ENCODE results near the gene RAB3A.

The RAB3A gene

DNA sequence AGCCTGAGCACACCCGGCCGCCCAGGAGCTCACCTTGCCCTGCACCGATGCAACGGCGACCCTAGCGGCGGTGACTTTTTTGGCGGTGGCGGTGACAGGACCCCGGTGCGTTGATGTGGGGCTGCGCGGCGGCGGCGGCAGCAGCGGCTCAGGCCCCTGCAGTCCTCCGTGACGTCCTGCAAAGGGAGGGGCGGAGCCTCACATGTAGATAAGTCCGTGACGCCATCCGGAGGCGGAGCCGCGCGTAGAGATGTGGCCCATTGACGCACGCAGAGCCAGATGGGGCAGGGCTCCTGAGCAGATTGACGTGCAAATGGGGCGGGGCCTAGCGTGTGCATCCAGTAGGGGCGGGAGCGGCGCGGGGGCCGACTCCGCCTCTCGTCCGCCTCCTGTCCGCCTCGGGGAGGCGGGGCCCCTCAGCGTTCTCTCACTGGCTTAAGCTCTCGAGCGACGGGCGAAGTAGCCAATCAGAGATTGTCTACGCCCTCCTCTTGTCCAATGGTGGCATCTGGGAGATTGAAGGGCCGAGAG, at the start of gene RAB3A:
Gene RAB3A (minus strand): TSS at position 180 of the 531 bp plus-strand sequence. CDS start 1,302 bp downstream, outside the sequence.
- Histone ChIP-seq H3K4me1 (ENCODE audit: low read length) (peaks cover 13% of the 10 kb centered on the region), H3K27me3 (ENCODE audit: low read depth, low read length) (peaks cover 4% of the 10 kb centered on the region), H3K79me2 (ENCODE audit: low read length) (peaks cover 5% of the 10 kb centered on the region; the same call in 1 of the 2 replicates), H2AFZ (ENCODE audit: low read depth, low read length) (peak within 1 kb of the TSS; percentile 67), H3K9ac (ENCODE audit: low read length) (peak within 1 kb of the TSS; percentile 76), H4K20me1 (ENCODE audit: insufficient read depth, low read length) (peaks cover 12% of the 10 kb centered on the region; the same call in 1 of the 2 replicates), H3K27ac (ENCODE audit: low read length) (peak within 1 kb of the TSS; percentile 64), H3K9me3 (ENCODE audit: insufficient read depth, low read length) (no peaks in the 10 kb centered on the region), H3K4me2 (ENCODE audit: low read length) (peak within 1 kb of the TSS; percentile 98), H3K4me3 (ENCODE audit: low read length) (peak within 1 kb of the TSS; percentile 90), H3K36me3 (replicated peaks; ENCODE audit: low read depth, low read length) (peaks cover 6% of the 10 kb centered on the region)
- no peak for TF ChIP-seq EZH2phosphoT487 (IDR thresholded peaks at IDR 0.05; ENCODE audit: low read depth)
- TF ChIP-seq, protein P1, sequence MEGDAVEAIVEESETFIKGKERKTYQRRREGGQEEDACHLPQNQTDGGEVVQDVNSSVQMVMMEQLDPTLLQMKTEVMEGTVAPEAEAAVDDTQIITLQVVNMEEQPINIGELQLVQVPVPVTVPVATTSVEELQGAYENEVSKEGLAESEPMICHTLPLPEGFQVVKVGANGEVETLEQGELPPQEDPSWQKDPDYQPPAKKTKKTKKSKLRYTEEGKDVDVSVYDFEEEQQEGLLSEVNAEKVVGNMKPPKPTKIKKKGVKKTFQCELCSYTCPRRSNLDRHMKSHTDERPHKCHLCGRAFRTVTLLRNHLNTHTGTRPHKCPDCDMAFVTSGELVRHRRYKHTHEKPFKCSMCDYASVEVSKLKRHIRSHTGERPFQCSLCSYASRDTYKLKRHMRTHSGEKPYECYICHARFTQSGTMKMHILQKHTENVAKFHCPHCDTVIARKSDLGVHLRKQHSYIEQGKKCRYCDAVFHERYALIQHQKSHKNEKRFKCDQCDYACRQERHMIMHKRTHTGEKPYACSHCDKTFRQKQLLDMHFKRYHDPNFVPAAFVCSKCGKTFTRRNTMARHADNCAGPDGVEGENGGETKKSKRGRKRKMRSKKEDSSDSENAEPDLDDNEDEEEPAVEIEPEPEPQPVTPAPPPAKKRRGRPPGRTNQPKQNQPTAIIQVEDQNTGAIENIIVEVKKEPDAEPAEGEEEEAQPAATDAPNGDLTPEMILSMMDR (IDR thresholded peaks at IDR 0.05; ENCODE audit: low read depth, low read length), result no peak

- no peak overlapping the region for H3K4me3 ChIP-seq (ENCODE audit: low read length)
- no peak overlapping the region for H3K27ac ChIP-seq (ENCODE audit: low read length)
- no peaks in the 10 kb centered on the region for H3K79me2 ChIP-seq (ENCODE audit: low read length)
- no peaks in the 10 kb centered on the region for H3K9me3 ChIP-seq (ENCODE audit: insufficient read depth, low read length)
- no peak overlapping the region for H3K9ac ChIP-seq (ENCODE audit: low read length)
- H3K4me2 ChIP-seq (ENCODE audit: low read length), result no peak overlapping the region
- peaks cover 28% of the 10 kb centered on the region for H3K4me1 ChIP-seq (ENCODE audit: low read length)
- TF ChIP-seq, protein P1 (IDR thresholded peaks at IDR 0.05; ENCODE audit: low read depth, low read length), result no peak
- TF ChIP-seq EZH2phosphoT487 (IDR thresholded peaks at IDR 0.05; ENCODE audit: low read depth), result no peak
- H3K27me3 ChIP-seq (ENCODE audit: low read depth, low read length), result peaks cover 8% of the 10 kb centered on the region; the same call in 1 of the 2 replicates
- H4K20me1 ChIP-seq (ENCODE audit: insufficient read depth, low read length), result no peaks in the 10 kb centered on the region
- no peak overlapping the region for H2AFZ ChIP-seq (ENCODE audit: low read depth, low read length)
- H3K36me3 ChIP-seq (replicated peaks; ENCODE audit: low read depth, low read length), result no peaks in the 10 kb centered on the region
Measured at GRCh38 chr19:18253130-18253529, 49.3 kb upstream of the RAB3A start.

DNA sequence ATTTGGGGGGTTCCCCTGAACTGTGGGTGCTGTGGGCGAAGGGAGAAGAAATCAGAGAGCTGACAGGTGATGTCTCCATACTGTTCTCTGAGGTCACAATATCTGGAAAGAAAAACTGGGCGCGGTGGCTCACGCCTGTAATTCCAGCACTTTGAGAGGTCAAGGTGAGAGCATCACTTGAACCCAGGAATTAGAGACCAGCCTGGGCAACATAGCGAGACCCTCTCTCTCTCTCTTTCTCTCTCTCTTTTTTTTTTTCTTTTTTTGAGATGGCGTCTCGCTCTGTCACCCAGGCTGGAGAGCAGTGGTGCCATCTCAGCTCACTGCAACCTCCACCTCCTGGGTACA, 48.5 kb upstream of the RAB3A start:
- TF ChIP-seq, protein P1 (IDR thresholded peaks at IDR 0.05; ENCODE audit: low read depth, low read length), result no peak
- no peak for TF ChIP-seq EZH2phosphoT487 (IDR thresholded peaks at IDR 0.05; ENCODE audit: low read depth)
- Histone ChIP-seq H3K4me1 (ENCODE audit: low read length) (peaks cover 28% of the 10 kb centered on the region), H4K20me1 (ENCODE audit: insufficient read depth, low read length) (no peaks in the 10 kb centered on the region), H3K4me2 (ENCODE audit: low read length) (peak overlapping the region; percentile 36; the same call in 1 of the 2 replicates), H3K79me2 (ENCODE audit: low read length) (no peaks in the 10 kb centered on the region), H3K9me3 (ENCODE audit: insufficient read depth, low read length) (no peaks in the 10 kb centered on the region), H3K4me3 (ENCODE audit: low read length) (no peak overlapping the region), H3K27me3 (ENCODE audit: low read depth, low read length) (peaks cover 8% of the 10 kb centered on the region; the same call in 1 of the 2 replicates), H3K27ac (ENCODE audit: low read length) (no peak overlapping the region), H2AFZ (ENCODE audit: low read depth, low read length) (no peak overlapping the region), H3K36me3 (replicated peaks; ENCODE audit: low read depth, low read length) (no peaks in the 10 kb centered on the region), H3K9ac (ENCODE audit: low read length) (no peak overlapping the region)

DNA sequence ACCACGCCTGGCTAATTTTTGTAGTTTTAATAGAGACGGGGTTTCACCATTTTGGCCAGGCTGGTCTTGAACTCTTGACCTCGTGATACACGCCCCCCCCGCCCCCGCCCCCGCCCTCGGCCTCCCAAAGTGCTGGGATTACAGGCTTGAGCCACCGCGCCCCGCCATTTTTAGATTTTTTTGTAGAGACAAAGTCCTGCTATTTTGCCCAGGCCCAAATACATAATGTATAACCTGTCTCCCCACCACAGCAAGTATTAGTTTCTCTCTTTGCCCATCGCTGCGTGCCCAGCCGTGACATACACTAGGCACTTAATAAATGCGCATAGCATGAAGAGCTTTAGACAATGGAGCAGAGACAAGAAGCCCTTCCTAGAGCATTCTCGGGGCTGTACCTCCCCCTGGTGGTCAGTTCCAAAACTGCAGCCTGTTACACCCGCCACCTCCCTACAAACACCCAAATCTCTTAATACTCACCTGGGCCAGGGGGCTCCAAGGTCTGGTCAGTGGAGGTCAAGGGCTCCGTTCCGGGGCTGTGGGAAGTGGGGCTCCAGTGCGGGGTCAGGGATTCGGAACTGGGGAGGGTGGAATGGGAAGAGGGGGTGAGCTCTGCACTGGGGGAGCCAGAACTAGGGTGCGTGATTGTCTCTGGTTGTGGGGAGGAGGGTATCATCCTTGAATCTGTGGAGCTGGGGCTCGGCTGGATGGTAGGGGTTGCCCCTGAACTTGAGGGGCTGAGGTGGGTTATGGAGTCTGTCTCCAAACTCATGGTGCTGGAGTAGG, 47.9 kb upstream of the RAB3A start:
- H3K27ac ChIP-seq (ENCODE audit: low read length), result no peak overlapping the region
- peaks cover 28% of the 10 kb centered on the region for H3K4me1 ChIP-seq (ENCODE audit: low read length)
- H3K9ac ChIP-seq (ENCODE audit: low read length), result no peak overlapping the region
- no peaks in the 10 kb centered on the region for H3K9me3 ChIP-seq (ENCODE audit: insufficient read depth, low read length)
- no peak overlapping the region; the same call in 1 of the 2 replicates for H3K4me3 ChIP-seq (ENCODE audit: low read length)
- H3K4me2 ChIP-seq (ENCODE audit: low read length), result peak overlapping the region; percentile 36
- peaks cover 8% of the 10 kb centered on the region; the same call in 1 of the 2 replicates for H3K27me3 ChIP-seq (ENCODE audit: low read depth, low read length)
- TF ChIP-seq, protein P1 (IDR thresholded peaks at IDR 0.05; ENCODE audit: low read depth, low read length), result peak; percentile 98
- TF ChIP-seq EZH2phosphoT487 (IDR thresholded peaks at IDR 0.05; ENCODE audit: low read depth), result no peak
- H2AFZ ChIP-seq (ENCODE audit: low read depth, low read length), result peak overlapping the region; percentile 82; the same call in 1 of the 2 replicates
- H3K36me3 ChIP-seq (replicated peaks; ENCODE audit: low read depth, low read length), result no peaks in the 10 kb centered on the region
- no peaks in the 10 kb centered on the region for H4K20me1 ChIP-seq (ENCODE audit: insufficient read depth, low read length)
- no peaks in the 10 kb centered on the region for H3K79me2 ChIP-seq (ENCODE audit: low read length)
